K562 (cell line): ENCODE results near the gene TRRAP.

Source experiments
- NFATC3 ChIP-seq: fragments of 450-650 bp; IDR thresholded peaks from 2 replicates; pipeline ENCODE4 v1.6.1; 2017; ENCODE audit warnings: mild to moderate bottlenecking
- ZEB2 ChIP-seq: fragments of 450-650 bp; IDR thresholded peaks from 2 replicates; pipeline ENCODE4 v1.6.1; 2016

GRCh38 chr7:99011706-99012404 is 133.5 kb downstream of the TRRAP start:
- TF ChIP-seq NFATC3 (no peak), ZEB2 (no peak)
